ENCODE results near the gene C19orf38. TPM values are rescaled to one million over a fixed set of nuclear protein-coding genes. Genes with fewer than 3 reads are reported as not detected.

Gene C19orf38
- total and polyA plus RNA-seq, 9 of the 15 experiments (the other 6 are each of a cell fraction or from before 2014, with no cell fraction given), result 0.14 to 0.18 TPM; not detected in 7

GRCh38 chr19:10835089-10835753 lies 13.0 kb upstream of the C19orf38 start (continued):
- TF ChIP-seq CEBPZ (IDR thresholded peaks at IDR 0.05; ENCODE audit: borderline replicate concordance, low read depth, low read length) (no peak), FOS (IDR thresholded peaks at IDR 0.05; ENCODE audit: extremely low read depth, insufficient read length) (peak; percentile 74), STAT5A (IDR thresholded peaks at IDR 0.05; ENCODE audit: borderline replicate concordance, low read length) (no peak), ZNF280B (CRISPR knock-in tag; IDR thresholded peaks at IDR 0.05) (no peak), HNRNPL (IDR thresholded peaks at IDR 0.05; ENCODE audit: low read depth, low read length) (no peak), FOXP1 (CRISPR knock-in tag; IDR thresholded peaks at IDR 0.05) (peak; percentile 77; the same call in 1 of the 2 replicates), NKRF (IDR thresholded peaks at IDR 0.05; ENCODE audit: borderline replicate concordance) (peak; percentile 71; the same call in 1 of the 2 replicates), CGGBP1 (CRISPR knock-in tag; IDR thresholded peaks at IDR 0.05) (0 out of 2 replicates have a peak, but pooled peaks have one; percentile 13), REST (IDR thresholded peaks at IDR 0.05; ENCODE audit: borderline replicate concordance) (no peak), REST (CRISPR knock-in tag; IDR thresholded peaks at IDR 0.05; ENCODE audit: low read depth) (no peak), POLR2H (tag; IDR thresholded peaks at IDR 0.05; ENCODE audit: low read depth) (no peak)

Data from K562 (cell line).